ENCODE data around the gene MSI2. TPM values are rescaled to one million over a fixed set of nuclear protein-coding genes. Genes with fewer than 3 reads are reported as not detected.

Gene MSI2
- total and polyA plus RNA-seq, 9 of the 15 experiments (the other 6 are each of a cell fraction or from before 2014, with no cell fraction given) = 4.6 to 61.8 (median 42.4) TPM

DNA sequence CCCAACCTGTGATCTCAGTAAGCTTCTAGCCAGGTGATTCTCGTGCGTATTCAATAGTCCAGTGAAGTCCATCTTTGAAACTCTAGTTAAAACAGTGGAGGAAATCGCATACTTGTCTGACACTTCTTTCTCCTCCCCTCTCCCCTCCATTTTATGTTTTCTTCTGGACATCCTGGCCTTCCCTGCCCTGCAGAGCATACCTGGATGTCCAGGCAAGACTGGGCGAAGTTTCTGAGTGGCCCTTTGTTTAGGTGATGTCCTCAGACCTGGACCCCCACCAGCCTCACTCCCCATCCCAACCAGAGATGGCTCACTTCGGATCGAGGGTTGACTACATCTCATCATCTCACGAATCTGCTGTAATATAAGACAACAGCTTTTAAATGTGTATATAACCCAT is 423.0 kb downstream of the MSI2 start:
- Histone ChIP-seq H3K36me3 (ENCODE audit: control insufficient read depth, insufficient read depth, low read length) (peaks cover 5% of the 10 kb centered on the region; the same call in 1 of the 3 replicates), H3K27ac (ENCODE audit: extremely low read depth, low read depth, low read length) (no peak overlapping the region), H3K9me3 (replicated peaks; ENCODE audit: control insufficient read depth, insufficient read depth, low read depth, low read length) (no peaks in the 10 kb centered on the region), H3K4me1 (replicated peaks in 1 of 2; ENCODE audit: control insufficient read depth in 2 of 2, insufficient read depth in 2 of 2, low read length in 2 of 2) (no peaks in the 10 kb centered on the region), H3K4me2 (ENCODE audit: insufficient read depth, low read length) (no peak overlapping the region), H3K27me3 (ENCODE audit: control insufficient read depth in 2 of 2, insufficient read depth in 2 of 2, low read length in 2 of 2) (no peaks in the 10 kb centered on the region), H3K79me2 (ENCODE audit: control insufficient read depth, insufficient read depth, low read length) (no peaks in the 10 kb centered on the region), H3K9me1 (ENCODE audit: control insufficient read depth, insufficient read depth, low read length) (no peaks in the 10 kb centered on the region), H2AFZ (ENCODE audit: low read depth, low read length) (no peak overlapping the region), H4K20me1 (replicated peaks; ENCODE audit: control insufficient read depth, insufficient read depth, low read length) (no peaks in the 10 kb centered on the region; the same call in 1 of the 2 replicates), H3K9ac (ENCODE audit: insufficient read depth in 1 of 2, low read depth in 2 of 2, low read length in 2 of 2) (no peak overlapping the region), H3K4me3 (no peak overlapping the region)
- ChIA-PET CTCF (ENCODE audit: low intra/inter-chr PET ratio) (no interaction called here), POLR2A (no interaction called here)
- ATAC-seq = no peak
- BruUV-seq (replicated peaks) = no TSS peak
- in situ Hi-C loops (cut with MboI) = no loop called here
- 50% methylated on average over 7 of the region's 7 CpGs for WGBS (ENCODE audit: insufficient coverage, low coverage, missing lambda C conversion rate)
- DNase-seq (ENCODE audit: extremely low read depth in 1 of 4, low spot score in 3 of 4) = no peak
- TF ChIP-seq ZNF780A (CRISPR knock-in tag; IDR thresholded peaks at IDR 0.05) = no peak
- no peak for TF ChIP-seq DACH1 (IDR thresholded peaks at IDR 0.05; ENCODE audit: partially characterized antibody)
- TF ChIP-seq TEAD4 (IDR thresholded peaks at IDR 0.05; ENCODE audit: low read length) = no peak
- no peak for TF ChIP-seq TEAD4 (CRISPR knock-in tag; IDR thresholded peaks at IDR 0.05; ENCODE audit: borderline replicate concordance)
- TF ChIP-seq, protein P1, sequence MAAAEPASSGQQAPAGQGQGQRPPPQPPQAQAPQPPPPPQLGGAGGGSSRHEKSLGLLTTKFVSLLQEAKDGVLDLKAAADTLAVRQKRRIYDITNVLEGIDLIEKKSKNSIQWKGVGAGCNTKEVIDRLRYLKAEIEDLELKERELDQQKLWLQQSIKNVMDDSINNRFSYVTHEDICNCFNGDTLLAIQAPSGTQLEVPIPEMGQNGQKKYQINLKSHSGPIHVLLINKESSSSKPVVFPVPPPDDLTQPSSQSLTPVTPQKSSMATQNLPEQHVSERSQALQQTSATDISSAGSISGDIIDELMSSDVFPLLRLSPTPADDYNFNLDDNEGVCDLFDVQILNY (CRISPR knock-in tag; IDR thresholded peaks at IDR 0.05) = no peak
- TF ChIP-seq ATF7 (IDR thresholded peaks at IDR 0.05) = no peak
- intact Hi-C loops (cut with micrococcal nuclease) = no loop called here
- no peak for FAIRE-seq

All from K562 (cell line).